Activated naive CD4-positive, alpha-beta T cell treated with anti-CD3 and anti-CD28 coated beads, Interleukin-2, amount 50 U/mL, for 24 hours (primary cell): ENCODE data around the gene CREB1.

Experiments used
- H3K27ac Mint-ChIP-seq: one replicate; pipeline ENCODE4 v1.8.0; 2021; ENCODE audit warnings: mild to moderate bottlenecking, mixed read lengths
- H3K27me3 Mint-ChIP-seq: one replicate; pipeline ENCODE4 v1.8.0; 2021; ENCODE audit warnings: mixed read lengths
- H3K36me3 Mint-ChIP-seq: one replicate; pipeline ENCODE4 v1.8.0; 2021; ENCODE audit warnings: mixed read lengths
- H3K4me1 Mint-ChIP-seq: one replicate; pipeline ENCODE4 v1.8.0; 2021; ENCODE audit warnings: mixed read lengths
- H3K4me3 Mint-ChIP-seq: one replicate; pipeline ENCODE4 v1.8.0; 2021; ENCODE audit warnings: mild to moderate bottlenecking, mixed read lengths
- H3K9me3 Mint-ChIP-seq: one replicate; pipeline ENCODE4 v1.8.0; 2021; ENCODE audit warnings: mixed read lengths

CREB1 gene

GRCh38 chr2:207515671-207516070 lies 14.1 kb upstream of the CREB1 start:
- Mint-ChIP-seq H3K36me3 (peaks cover 2% of the 10 kb centered on the region), H3K4me3 (no peak overlapping the region), H3K9me3 (no peaks in the 10 kb centered on the region), H3K27me3 (no peaks in the 10 kb centered on the region), H3K4me1 (peaks cover 38% of the 10 kb centered on the region), H3K27ac (peak overlapping the region; percentile 68)

- H3K9me3 Mint-ChIP-seq = no peaks in the 10 kb centered on the region
- peaks cover 4% of the 10 kb centered on the region for H3K36me3 Mint-ChIP-seq
- no peak overlapping the region for H3K4me3 Mint-ChIP-seq
- H3K27ac Mint-ChIP-seq = no peak overlapping the region
- H3K27me3 Mint-ChIP-seq = no peaks in the 10 kb centered on the region
- peaks cover 41% of the 10 kb centered on the region for H3K4me1 Mint-ChIP-seq
Measured at GRCh38 chr2:207516206-207516605, 13.6 kb upstream of the CREB1 start.

GRCh38 chr2:207523005-207523404 lies 6.8 kb upstream of the CREB1 start:
- Mint-ChIP-seq H3K27me3 (no peaks in the 10 kb centered on the region), H3K27ac (no peak overlapping the region), H3K4me1 (peaks cover 50% of the 10 kb centered on the region), H3K4me3 (no peak overlapping the region), H3K9me3 (no peaks in the 10 kb centered on the region), H3K36me3 (peaks cover 10% of the 10 kb centered on the region)

GRCh38 chr2:207525296-207525695 lies 4.5 kb upstream of the CREB1 start:
- Mint-ChIP-seq H3K36me3 (peaks cover 8% of the 10 kb centered on the region), H3K27ac (peak overlapping the region; percentile 88), H3K27me3 (no peaks in the 10 kb centered on the region), H3K4me1 (peaks cover 55% of the 10 kb centered on the region), H3K9me3 (no peaks in the 10 kb centered on the region), H3K4me3 (peak overlapping the region; percentile 67)

- no peaks in the 10 kb centered on the region for H3K9me3 Mint-ChIP-seq
- peaks cover 8% of the 10 kb centered on the region for H3K36me3 Mint-ChIP-seq
- H3K27me3 Mint-ChIP-seq = no peaks in the 10 kb centered on the region
- H3K4me1 Mint-ChIP-seq = peaks cover 55% of the 10 kb centered on the region
- peak overlapping the region; percentile 99 for H3K27ac Mint-ChIP-seq
- peak overlapping the region; percentile 99 for H3K4me3 Mint-ChIP-seq
Measured at GRCh38 chr2:207528980-207529329, 807 bp upstream of the CREB1 start.

- H3K4me1 Mint-ChIP-seq = peaks cover 58% of the 10 kb centered on the region
- H3K27ac Mint-ChIP-seq = peak overlapping the region; percentile 100
Measured at GRCh38 chr2:207530160-207531031, 634 bp downstream of the CREB1 start.

GRCh38 chr2:207531032-207531952 lies 1.5 kb downstream of the CREB1 start:
- H3K4me1 Mint-ChIP-seq = peaks cover 51% of the 10 kb centered on the region
- H3K36me3 Mint-ChIP-seq = peaks cover 8% of the 10 kb centered on the region
- peak overlapping the region; percentile 99 for H3K27ac Mint-ChIP-seq
- no peaks in the 10 kb centered on the region for H3K27me3 Mint-ChIP-seq
- H3K9me3 Mint-ChIP-seq = no peaks in the 10 kb centered on the region
- H3K4me3 Mint-ChIP-seq = peak overlapping the region; percentile 99

More at GRCh38 chr2:207530160-207531031, 634 bp downstream of the CREB1 start:
- Mint-ChIP-seq H3K36me3 (peaks cover 8% of the 10 kb centered on the region), H3K9me3 (no peaks in the 10 kb centered on the region), H3K27me3 (no peaks in the 10 kb centered on the region), H3K4me3 (peak overlapping the region; percentile 99)

GRCh38 chr2:207532676-207533075 lies 2.9 kb downstream of the CREB1 start:
- Mint-ChIP-seq H3K4me3 (peak overlapping the region; percentile 99), H3K9me3 (no peaks in the 10 kb centered on the region), H3K27ac (peak overlapping the region; percentile 99), H3K36me3 (peaks cover 5% of the 10 kb centered on the region), H3K27me3 (no peaks in the 10 kb centered on the region), H3K4me1 (peaks cover 48% of the 10 kb centered on the region)

GRCh38 chr2:207533461-207534008 lies 3.8 kb downstream of the CREB1 start:
- Mint-ChIP-seq H3K27ac (peak overlapping the region; percentile 70), H3K4me3 (peak overlapping the region; percentile 37), H3K9me3 (no peaks in the 10 kb centered on the region), H3K36me3 (peaks cover 8% of the 10 kb centered on the region), H3K27me3 (no peaks in the 10 kb centered on the region), H3K4me1 (peaks cover 48% of the 10 kb centered on the region)

- peak overlapping the region; percentile 49 for H3K4me3 Mint-ChIP-seq
- no peaks in the 10 kb centered on the region for H3K27me3 Mint-ChIP-seq
- H3K27ac Mint-ChIP-seq = peak overlapping the region; percentile 93
- peaks cover 8% of the 10 kb centered on the region for H3K36me3 Mint-ChIP-seq
- peaks cover 53% of the 10 kb centered on the region for H3K4me1 Mint-ChIP-seq
- H3K9me3 Mint-ChIP-seq = no peaks in the 10 kb centered on the region
Measured at GRCh38 chr2:207534417-207534816, 4.7 kb downstream of the CREB1 start.

GRCh38 chr2:207539470-207539869 lies 9.7 kb downstream of the CREB1 start:
- Mint-ChIP-seq H3K27ac (peak overlapping the region; percentile 13), H3K27me3 (no peaks in the 10 kb centered on the region), H3K4me1 (peaks cover 76% of the 10 kb centered on the region), H3K36me3 (peaks cover 6% of the 10 kb centered on the region), H3K9me3 (no peaks in the 10 kb centered on the region), H3K4me3 (no peak overlapping the region)

GRCh38 chr2:207540431-207540830 lies 10.7 kb downstream of the CREB1 start:
- Mint-ChIP-seq H3K9me3 (no peaks in the 10 kb centered on the region), H3K4me1 (peaks cover 75% of the 10 kb centered on the region), H3K36me3 (peaks cover 6% of the 10 kb centered on the region), H3K27ac (no peak overlapping the region), H3K4me3 (no peak overlapping the region), H3K27me3 (no peaks in the 10 kb centered on the region)

- H3K9me3 Mint-ChIP-seq = no peaks in the 10 kb centered on the region
- no peak overlapping the region for H3K27ac Mint-ChIP-seq
- peaks cover 11% of the 10 kb centered on the region for H3K36me3 Mint-ChIP-seq
- H3K4me1 Mint-ChIP-seq = peaks cover 84% of the 10 kb centered on the region
- no peaks in the 10 kb centered on the region for H3K27me3 Mint-ChIP-seq
- H3K4me3 Mint-ChIP-seq = no peak overlapping the region
Measured at GRCh38 chr2:207541933-207542332, 12.2 kb downstream of the CREB1 start.

- H3K9me3 Mint-ChIP-seq = no peaks in the 10 kb centered on the region
- H3K27me3 Mint-ChIP-seq = no peaks in the 10 kb centered on the region
- H3K27ac Mint-ChIP-seq = no peak overlapping the region
- no peak overlapping the region for H3K4me3 Mint-ChIP-seq
- peaks cover 12% of the 10 kb centered on the region for H3K36me3 Mint-ChIP-seq
- peaks cover 79% of the 10 kb centered on the region for H3K4me1 Mint-ChIP-seq
Measured at GRCh38 chr2:207543272-207543671, 13.5 kb downstream of the CREB1 start.

- Mint-ChIP-seq H3K27ac (no peak overlapping the region), H3K9me3 (no peaks in the 10 kb centered on the region), H3K4me3 (peak overlapping the region; percentile 68), H3K4me1 (peaks cover 85% of the 10 kb centered on the region), H3K27me3 (no peaks in the 10 kb centered on the region), H3K36me3 (peaks cover 12% of the 10 kb centered on the region)
Measured at GRCh38 chr2:207546822-207547221, 17.1 kb downstream of the CREB1 start.
